Measurements from ENCODE around the gene DNAJC19.
"Not testable (repeated sequence)": the region's sequence is repeated elsewhere in the genome, so short reads cannot be mapped to it uniquely, and the experiment has no call there.

The DNAJC19 gene

DNA sequence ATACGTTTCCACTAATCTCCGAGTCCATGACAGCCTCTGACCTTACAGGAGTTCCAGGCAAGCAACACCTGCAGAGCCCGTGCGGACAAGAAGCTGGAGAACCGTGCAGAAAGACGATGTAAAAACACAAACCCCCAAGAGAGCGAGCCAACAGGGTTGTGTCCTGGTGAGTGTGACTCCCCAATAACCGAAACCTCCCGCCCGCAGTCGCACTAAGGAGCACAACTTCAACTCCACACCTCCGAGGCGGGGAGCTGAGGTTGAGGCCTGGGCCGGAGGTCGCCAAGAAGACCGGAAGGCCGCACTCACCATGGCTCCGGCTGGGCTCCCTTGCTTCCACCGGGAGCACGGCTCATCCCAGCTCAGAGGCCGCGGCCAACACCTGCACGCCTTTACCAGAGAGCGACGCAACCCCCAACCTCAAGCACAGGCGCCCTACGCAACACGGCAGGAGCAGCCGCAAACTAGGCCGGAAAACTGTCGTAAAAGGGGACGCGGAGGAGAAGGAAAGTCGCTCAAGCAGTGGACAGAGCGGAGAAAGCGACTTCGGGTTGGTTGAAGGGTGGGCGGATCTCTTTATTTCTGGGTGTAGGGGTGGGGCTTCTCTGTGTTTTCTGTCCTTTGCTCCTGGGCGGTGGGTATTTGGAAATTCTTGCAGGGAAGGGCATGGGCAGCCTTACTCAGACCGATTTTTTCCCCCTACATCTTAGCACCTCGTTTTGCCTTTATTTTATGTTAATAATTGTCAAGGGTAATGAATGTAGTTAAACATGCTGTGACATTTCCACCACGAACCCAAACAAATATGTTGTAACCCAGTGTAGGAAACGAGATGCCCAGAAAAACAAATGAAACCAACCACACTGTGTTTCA lies at the start of gene DNAJC19:
DNAJC19 (minus strand) TSS at position 446 of the 873 bp plus-strand sequence; CDS start at position 312, 134 bp downstream.
- peak; percentile 35 to 96 (median 89) for DNase-seq

DNA sequence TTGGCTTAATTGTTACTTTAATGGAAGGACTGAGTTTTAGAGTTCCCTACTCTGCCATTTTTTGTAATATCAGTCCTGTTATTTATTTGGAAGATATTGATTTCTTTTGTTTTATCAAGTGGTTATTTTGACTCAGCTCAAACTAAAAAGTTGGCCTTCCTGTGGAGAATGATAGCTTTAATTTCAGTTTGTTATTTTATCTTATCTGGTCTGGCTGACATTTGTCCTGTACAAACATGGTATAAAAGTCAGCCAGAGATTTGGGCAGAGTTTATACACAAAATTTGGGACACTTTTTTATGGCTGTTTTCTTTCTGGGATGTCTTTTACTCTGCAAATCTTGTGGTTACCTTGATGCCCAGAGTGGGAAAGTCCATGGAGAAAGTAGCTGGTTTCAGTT lies 41.4 kb upstream of the DNAJC19 start:
- no peak for DNase-seq

- DNase-seq = no peak
These were observed 35.7 kb upstream of the DNAJC19 start for GRCh38 chr3:181025204-181025603.

DNA sequence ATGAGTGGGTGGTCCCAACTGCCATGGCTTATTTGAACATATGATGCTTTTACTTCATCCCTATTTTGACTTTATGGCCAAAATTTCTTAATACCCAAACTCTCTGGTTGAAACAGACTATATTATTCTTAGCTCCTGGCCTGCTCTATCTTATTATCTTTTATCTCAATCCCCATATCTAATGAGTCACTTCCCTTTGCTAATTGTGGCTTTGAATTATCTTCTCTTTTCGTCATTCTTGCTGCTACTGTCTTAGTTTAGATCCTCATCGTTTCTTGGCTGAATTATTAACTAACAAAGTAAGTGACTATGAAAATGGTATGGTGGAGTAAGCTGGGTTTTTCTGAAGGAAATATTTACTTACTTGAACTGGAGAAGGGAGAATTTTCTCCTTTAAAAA lies 28.2 kb upstream of the DNAJC19 start:
- DNase-seq = no peak

DNA sequence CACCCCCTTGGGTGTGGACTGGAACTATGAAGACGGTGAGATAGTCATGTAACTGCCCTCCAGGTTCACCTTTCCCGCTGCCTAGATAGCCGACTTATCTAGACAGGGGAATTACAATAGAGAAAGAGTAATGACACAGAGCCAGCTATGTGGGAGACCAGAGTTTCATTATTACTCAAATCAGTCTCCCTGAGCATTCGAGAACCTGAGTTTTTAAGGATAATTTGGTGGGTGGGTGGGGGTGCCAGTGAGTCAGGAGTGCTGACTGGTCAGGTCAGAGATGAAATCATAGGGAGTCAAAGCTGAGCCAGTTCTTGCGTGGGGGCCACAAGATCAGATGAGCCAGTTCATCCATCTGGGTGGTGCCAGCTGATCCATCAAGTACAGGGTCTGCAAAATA lies 19.7 kb upstream of the DNAJC19 start:
- no peak for DNase-seq

- no peak for DNase-seq
These were observed 19.3 kb upstream of the DNAJC19 start for GRCh38 chr3:181008796-181009195.

GRCh38 chr3:181007262-181007661 lies 17.7 kb upstream of the DNAJC19 start:
- DNase-seq = no peak

GRCh38 chr3:181006541-181006940 lies 17.0 kb upstream of the DNAJC19 start:
- DNase-seq = no peak

DNA sequence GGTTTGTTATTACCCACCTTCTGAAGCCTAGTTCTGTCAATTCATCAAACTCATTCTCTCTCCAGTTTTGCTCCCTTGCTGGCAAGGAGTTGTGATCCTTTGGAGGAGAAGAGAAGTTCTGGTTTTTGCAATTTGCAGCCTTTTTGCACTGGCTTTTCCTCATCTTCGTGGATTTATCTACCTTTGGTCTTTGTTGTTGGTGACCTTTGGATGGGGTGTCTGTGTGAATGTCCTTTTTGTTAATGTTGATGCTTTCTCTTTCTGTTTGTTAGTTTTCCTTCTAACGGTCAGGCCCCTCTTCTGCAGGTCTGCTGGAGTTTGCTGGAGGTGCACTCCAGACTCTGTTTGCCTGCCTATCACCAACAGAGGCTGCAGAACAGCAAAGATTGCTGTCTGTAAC lies 13.9 kb upstream of the DNAJC19 start:
- DNase-seq = not testable (repeated sequence)

DNA sequence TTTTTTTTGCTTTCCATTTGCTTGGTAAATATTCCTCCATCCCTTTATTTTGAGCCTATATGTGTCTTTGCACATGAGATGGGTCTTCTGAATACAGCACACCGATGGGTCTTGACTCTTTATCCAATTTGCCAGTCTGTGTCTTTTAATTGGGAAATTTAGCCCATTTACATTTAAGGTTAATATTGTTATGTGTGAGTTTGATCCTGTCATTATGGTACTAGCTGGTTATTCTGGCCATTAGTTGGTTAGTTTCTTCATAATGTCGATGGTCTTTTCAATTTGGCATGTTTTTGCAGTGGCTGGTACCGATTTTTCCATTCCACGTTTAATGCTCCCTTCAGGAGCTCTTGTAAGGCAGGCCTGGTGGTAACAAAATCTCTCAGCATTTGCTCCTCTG lies 12.8 kb upstream of the DNAJC19 start:
- not testable (repeated sequence) for DNase-seq

- DNase-seq = no peak
These were observed 6.9 kb upstream of the DNAJC19 start for GRCh38 chr3:180996415-180996932.

DNA sequence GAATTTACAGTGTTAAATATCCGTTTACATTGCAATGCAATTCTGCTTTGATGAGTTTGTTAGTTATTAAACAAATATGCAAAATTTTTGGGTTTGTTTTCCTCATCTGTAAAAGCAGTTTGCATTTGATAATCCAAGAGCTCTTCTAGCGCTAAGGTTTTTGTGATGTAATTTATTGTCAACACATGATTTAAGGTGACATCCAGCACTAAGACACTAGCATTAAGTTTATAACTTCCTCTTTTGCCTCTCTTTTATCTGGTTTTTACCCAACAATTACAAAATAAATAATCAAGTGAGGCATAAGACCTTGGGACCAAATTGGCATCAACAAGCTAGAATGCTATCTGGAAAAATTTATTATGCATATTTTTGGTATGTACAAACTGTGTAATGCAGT lies 969 bp upstream of the DNAJC19 start:
- no peak for DNase-seq

- DNase-seq = no peak
These were observed 2.2 kb downstream of the DNAJC19 start for GRCh38 chr3:180987344-180987743.

GRCh38 chr3:180986366-180986765 lies 3.2 kb downstream of the DNAJC19 start:
- DNase-seq = not testable (repeated sequence)

GRCh38 chr3:180983136-180983535 lies 6.4 kb downstream of the DNAJC19 start:
- no peak for DNase-seq

- DNase-seq = no peak
These were observed 7.6 kb downstream of the DNAJC19 start for GRCh38 chr3:180981912-180982311.

- no peak for DNase-seq
These were observed 8.9 kb downstream of the DNAJC19 start for GRCh38 chr3:180980611-180981010.

DNA sequence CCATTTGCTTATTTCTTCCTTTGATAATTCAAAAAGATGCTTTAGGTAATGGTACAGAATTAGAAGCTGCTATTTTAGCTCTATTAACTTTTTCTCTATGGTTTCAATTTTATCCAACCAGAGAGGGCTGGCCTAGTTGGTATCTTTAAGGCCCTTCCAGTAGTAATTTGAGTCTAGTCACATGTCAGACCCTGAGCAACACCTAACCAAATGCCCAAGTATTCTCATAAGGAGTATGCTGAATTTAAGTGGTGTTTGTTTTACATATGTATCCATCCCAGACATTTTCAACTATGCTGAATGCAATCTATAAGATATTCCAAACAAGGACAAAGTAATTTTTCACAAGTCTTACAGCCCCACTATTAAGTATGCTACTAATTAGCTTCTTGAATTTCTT lies 9.6 kb downstream of the DNAJC19 start:
- no peak for DNase-seq

DNA sequence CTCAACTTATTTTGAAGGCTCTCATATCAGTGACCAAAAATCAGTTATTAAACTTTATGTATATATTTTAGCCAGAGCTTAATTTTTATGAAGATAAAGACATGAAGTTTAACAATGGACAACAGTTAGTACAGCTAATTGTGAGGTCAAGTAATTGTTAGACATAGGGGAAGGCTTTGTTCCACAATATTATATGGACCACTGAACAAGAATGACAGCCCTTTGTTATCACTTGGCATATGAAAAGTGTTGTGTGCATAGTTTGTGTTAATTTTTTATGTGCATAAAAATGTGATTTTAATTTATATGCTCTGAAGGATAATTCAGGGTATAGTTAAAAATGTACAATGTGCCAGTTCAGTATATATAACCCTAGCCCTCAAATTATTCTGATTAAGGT lies 12.0 kb downstream of the DNAJC19 start:
- DNase-seq = no peak

DNA sequence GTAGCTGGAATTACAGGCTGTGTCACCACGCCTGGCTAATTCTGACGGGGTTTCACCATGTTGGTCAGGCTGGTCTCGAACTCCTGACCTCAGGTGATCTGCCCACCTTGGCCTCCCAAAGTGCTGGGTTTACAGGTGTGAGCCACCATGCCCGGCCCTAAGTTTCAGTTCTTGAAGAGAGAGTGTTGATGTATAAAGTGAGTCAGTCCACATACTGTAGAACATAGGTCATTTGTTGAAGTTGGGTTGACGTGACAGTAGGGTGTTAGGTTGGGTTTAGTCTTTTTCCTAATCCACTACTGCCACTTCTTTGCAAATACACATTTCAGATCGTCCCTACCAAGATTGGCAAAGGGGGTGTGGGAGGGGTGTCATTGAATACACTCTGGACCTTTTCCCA lies 15.2 kb downstream of the DNAJC19 start:
- DNase-seq = no peak

DNA sequence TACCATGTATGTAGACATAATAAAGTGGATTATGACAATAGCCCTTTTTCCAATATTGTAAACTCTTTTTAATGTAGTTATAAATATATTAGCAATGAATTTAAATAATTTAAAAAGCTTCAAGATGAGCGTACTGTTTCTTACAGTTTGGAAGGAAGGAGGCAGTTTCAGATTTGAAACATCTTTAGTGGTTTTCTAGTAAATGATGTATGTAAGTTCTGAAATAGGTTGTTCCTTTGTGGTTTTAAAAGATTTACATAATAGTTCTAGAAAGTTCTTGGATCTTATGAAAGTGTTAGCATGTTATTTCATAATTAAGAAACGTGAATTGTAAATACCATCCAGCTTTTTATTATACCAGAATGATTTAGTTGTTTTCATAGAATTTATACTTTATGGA lies 16.0 kb downstream of the DNAJC19 start:
- no peak for DNase-seq

- no peak for DNase-seq
These were observed 18.6 kb downstream of the DNAJC19 start for GRCh38 chr3:180970931-180971330.

GRCh38 chr3:180962530-180962929 lies 27.0 kb downstream of the DNAJC19 start:
- DNase-seq = no peak

Measured in nucleus accumbens (tissue), 56 donors.